Measurements from ENCODE around the gene MYO7B. TPM values are rescaled to one million over a fixed set of nuclear protein-coding genes. Genes with fewer than 3 reads are reported as not detected.

Gene MYO7B
- total RNA-seq, 1 donor, result 0.18 TPM

DNA sequence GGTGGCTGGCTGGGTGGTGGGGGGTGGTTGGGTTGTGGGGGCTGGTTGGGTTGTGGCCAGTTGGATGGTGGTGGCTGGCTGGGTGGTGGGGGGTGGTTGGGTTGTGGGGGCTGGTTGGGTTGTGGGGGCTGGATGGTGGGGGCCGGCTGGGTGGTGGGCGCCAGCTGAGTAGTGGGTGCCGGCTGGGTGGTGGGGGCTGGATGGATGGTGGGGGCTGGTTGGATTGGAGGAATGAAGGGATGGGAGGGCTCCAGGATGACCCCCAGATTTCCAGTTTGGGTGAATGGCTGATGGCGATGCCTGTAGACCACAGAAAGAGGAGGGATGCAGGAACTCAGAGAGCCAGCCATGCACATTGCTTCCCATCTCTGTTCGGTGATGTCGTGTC lies 83.7 kb downstream of the MYO7B start:
- TF ChIP-seq, protein P1, sequence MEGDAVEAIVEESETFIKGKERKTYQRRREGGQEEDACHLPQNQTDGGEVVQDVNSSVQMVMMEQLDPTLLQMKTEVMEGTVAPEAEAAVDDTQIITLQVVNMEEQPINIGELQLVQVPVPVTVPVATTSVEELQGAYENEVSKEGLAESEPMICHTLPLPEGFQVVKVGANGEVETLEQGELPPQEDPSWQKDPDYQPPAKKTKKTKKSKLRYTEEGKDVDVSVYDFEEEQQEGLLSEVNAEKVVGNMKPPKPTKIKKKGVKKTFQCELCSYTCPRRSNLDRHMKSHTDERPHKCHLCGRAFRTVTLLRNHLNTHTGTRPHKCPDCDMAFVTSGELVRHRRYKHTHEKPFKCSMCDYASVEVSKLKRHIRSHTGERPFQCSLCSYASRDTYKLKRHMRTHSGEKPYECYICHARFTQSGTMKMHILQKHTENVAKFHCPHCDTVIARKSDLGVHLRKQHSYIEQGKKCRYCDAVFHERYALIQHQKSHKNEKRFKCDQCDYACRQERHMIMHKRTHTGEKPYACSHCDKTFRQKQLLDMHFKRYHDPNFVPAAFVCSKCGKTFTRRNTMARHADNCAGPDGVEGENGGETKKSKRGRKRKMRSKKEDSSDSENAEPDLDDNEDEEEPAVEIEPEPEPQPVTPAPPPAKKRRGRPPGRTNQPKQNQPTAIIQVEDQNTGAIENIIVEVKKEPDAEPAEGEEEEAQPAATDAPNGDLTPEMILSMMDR (IDR thresholded peaks at IDR 0.05; ENCODE audit: insufficient read depth, low read length), result no peak

DNA sequence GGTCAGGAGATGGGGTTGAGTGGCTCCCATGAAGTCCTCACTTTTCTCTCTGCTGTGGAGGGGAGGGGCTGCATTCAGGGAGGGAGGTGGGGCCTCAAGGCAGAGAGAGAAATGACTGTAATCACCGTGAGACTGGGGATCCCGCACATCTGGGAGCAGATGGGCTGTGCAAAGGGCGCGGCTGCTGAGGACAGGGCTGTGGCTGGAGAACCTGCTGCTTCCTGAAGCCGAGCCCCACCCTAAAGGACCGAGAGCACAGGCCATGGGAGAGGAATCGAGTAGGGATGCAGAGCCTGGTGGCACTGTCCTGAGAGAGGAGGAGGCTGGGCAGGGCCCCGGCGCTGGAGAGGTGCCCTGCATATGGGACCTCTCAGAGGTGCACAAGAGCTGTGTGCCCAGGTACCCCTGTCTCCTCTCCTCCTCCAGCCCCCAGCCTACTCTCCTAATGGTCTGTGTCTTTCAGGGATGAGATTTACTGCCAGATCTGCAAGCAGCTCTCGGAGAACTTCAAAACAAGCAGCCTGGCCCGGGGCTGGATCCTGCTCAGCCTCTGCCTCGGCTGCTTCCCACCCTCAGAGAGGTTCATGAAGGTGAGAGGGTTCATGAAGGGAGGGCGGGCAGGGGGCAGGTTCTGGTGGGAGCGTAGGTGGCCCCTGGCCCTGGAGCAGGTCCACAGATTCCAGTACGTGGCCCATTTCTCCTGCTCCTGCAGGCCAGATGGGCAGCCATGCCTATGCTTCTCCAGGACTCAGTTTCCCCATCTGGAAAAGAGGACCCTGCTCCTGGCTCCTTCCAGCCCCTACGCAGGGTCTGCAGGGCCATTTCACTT lies 84.6 kb downstream of the MYO7B start:
- TF ChIP-seq, protein P1 (IDR thresholded peaks at IDR 0.05; ENCODE audit: insufficient read depth, low read length), result no peak
- DNase-seq (ENCODE audit: low read depth), result no peak
- no peak overlapping the region for H3K4me3 ChIP-seq (ENCODE audit: low read depth, low read length)

More for the DNA sequence above, 83.7 kb downstream of the MYO7B start:
- H3K4me3 ChIP-seq (ENCODE audit: low read depth, low read length), result no peak overlapping the region
- DNase-seq (ENCODE audit: low read depth), result no peak

DNA sequence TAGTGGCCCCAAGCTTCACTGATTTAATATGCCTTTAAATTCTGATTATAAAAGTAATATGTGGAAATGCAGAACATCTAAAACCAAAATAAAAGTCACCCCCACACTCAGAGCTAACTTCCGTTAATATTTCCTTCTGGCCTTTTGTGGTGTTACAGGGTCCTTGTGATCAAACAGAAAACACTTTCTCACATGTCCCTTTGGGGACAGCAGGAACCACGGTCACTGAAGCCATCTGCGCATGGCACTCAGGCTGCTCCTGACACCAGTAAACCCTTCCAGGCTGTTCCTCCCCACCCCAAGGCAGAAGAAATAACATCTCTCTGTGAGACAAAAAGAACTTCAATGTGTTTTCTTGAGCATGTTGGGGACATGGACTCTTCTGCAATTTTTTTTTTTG lies 85.4 kb downstream of the MYO7B start:
- TF ChIP-seq, protein P1 (IDR thresholded peaks at IDR 0.05; ENCODE audit: insufficient read depth, low read length), result no peak
- no peak for DNase-seq (ENCODE audit: low read depth)
- H3K4me3 ChIP-seq (ENCODE audit: low read depth, low read length), result no peak overlapping the region

DNA sequence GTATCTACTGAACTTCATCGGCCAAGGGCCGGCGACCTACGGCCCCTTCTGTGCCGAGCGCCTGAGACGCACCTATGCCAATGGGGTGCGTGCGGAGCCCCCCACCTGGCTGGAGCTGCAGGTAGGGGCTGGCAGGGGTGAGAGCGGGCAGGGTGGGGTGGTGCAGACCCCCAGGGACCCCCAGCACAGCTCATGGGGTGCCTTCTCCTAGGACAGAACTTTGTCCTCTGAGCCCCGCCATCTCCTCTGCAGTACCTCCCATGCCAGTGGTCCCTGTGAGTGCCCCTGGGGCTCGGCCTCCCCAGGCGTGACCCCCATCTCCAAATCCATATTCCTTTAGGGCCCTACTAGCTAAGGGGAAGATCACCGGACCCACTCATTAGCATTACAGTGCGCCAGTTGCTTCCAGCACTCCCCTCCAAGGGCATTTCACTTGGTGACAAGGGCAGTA lies 86.5 kb downstream of the MYO7B start:
- H3K4me3 ChIP-seq (ENCODE audit: low read depth, low read length), result no peak overlapping the region

DNA sequence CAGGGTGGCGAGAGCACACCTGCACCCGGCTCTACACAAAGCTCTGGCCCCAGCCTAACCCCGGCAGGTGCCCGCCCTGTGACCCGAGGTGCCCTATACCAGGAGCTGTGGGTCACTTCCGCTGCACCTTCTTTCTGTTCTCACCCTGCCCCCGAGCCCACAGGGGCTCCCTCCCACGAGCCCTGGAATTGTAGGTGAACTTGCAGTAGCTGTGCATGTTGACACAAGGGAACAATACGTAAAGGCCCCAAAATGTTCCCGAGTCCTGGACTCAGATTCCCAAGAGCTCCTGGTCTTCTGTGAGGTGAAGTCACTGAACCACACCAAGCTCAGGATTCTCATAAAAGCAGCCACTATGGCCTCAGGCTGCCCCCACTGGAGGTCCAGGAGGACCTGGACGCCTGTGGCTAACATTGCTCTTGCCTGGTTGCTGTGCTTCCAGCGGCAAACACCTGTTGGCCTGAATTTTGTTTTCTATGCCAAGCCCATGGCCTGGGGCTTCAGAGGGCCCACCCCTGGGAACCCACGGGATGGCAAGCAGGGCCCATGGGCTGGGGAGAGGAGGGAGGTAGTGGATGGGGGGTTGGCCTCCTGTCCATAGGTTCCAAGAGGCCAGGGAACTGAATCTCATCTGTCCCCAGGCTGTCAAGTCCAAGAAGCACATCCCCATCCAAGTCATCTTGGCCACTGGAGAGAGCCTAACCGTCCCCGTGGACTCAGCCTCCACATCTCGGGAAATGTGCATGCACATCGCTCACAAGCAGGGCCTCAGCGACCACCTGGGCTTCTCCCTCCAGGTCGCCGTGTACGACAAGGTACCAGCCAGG lies 87.3 kb downstream of the MYO7B start:
- H3K4me3 ChIP-seq (ENCODE audit: low read depth, low read length), result no peak overlapping the region
- TF ChIP-seq, protein P1 (IDR thresholded peaks at IDR 0.05; ENCODE audit: insufficient read depth, low read length), result no peak
- DNase-seq (ENCODE audit: low read depth), result no peak

More for the DNA sequence above, 86.5 kb downstream of the MYO7B start:
- no peak for DNase-seq (ENCODE audit: low read depth)
- TF ChIP-seq, protein P1 (IDR thresholded peaks at IDR 0.05; ENCODE audit: insufficient read depth, low read length), result no peak

DNA sequence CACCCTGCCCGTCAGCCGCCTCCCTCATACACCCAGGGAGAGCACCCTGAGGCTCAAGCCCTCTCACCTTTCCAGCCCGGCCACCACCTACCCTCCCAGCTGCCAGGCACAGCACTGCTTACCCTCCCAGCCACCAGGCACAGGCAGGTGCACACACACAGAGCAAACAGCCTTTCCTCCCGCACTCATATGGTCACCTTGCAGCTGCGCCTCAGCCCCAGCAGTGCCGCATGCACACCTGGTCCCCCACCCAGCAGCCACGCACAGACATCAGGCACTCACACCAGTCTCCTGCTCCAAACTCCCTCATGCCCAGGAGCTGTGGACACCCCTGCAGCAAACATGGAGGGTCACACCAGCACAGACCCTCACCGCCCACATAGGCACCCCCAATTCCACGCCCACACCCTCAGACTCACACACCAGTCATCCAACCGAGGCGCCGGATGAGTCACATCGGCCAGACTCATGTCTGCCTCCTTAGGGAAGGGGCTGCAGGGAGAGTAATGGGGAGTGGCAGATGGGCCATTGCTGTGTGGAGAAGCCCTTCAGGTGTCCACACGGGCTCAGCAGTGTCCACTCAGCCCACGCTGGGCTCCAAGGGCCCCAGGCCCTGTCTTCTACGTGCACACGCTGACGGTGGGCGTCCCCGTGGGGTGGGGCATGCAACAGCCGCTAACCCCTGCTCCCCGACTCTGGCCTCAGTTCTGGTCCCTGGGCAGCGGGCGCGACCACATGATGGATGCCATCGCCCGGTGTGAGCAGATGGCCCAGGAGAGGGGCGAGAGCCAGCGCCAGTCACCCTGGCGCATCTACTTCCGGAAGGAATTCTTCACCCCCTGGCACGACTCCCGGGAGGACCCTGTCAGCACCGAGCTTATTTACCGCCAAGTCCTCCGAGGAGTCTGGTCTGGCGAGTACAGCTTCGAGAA lies 88.2 kb downstream of the MYO7B start:
- peak; percentile 11 for DNase-seq (ENCODE audit: low read depth)

More for the DNA sequence above, 88.2 kb downstream of the MYO7B start:
- TF ChIP-seq, protein P1 (IDR thresholded peaks at IDR 0.05; ENCODE audit: insufficient read depth, low read length), result no peak
- H3K4me3 ChIP-seq (ENCODE audit: low read depth, low read length), result no peak overlapping the region
